Prostate gland (tissue), 2 donors: ENCODE measurements around the gene PASK. TPM values are rescaled to one million over a fixed set of nuclear protein-coding genes. Genes with fewer than 3 reads are reported as not detected.

Source experiments
- DNase-seq: peaks from one replicate; pipeline ENCODE4 v3.0.0-alpha.2; 2019; ENCODE audit warnings: low spot score
- H3K27ac ChIP-seq, 2 donors: fragments of 200-600 bp; sonication (generic); 2 replicates each; pipeline ENCODE4 v1.5.1; 2017 to 2019
- H3K27me3 ChIP-seq: fragments of 200-600 bp; sonication (generic); replicated peaks from 2 replicates; pipeline ENCODE4 v1.5.1; 2019; ENCODE audit not compliant: insufficient read depth
- H3K36me3 ChIP-seq, 2 donors: fragments of 200-600 bp; sonication (generic); 1 replicate in 1 of 2; 2 replicates in 1 of 2; pipeline versions ENCODE4 v1.5.1 to v1.8.1; 2017 to 2019
- H3K4me1 ChIP-seq: fragments of 200-600 bp; sonication (generic); replicated peaks from 2 replicates; pipeline ENCODE4 v1.5.1; 2019
- H3K4me3 ChIP-seq, 2 donors: fragments of 200-600 bp; sonication (generic); 2 replicates each; pipeline ENCODE4 v1.5.1; 2017 to 2019
- H3K9me3 ChIP-seq: fragments of 200-600 bp; sonication (generic); 2 replicates; pipeline ENCODE4 v1.5.1; 2017
- CTCF ChIP-seq, 4 experiments: fragments of 200-600 bp in 2 of 4; fragments of 450-650 bp in 2 of 4; sonication (generic) in 2 of 4; IDR thresholded peaks; 1 replicate in 3 of 4; 2 replicates in 1 of 4; pipeline ENCODE4 v1.5.1; 2016 to 2019; ENCODE audit warnings: antibody characterized with exemption in 4 of 4, mild to moderate bottlenecking in 2 of 4, moderate library complexity in 2 of 4
- POLR2A ChIP-seq: fragments of 450-650 bp; IDR thresholded peaks from one replicate; pipeline ENCODE4 v1.6.1; 2016; ENCODE audit warnings: antibody characterized with exemption, mild to moderate bottlenecking
- POLR2AphosphoS5 ChIP-seq: sonication (generic); formaldehyde crosslinking; IDR thresholded peaks from one replicate; pipeline ENCODE4 v1.6.1; 2017; ENCODE audit warnings: antibody characterized with exemption
- WGBS: methylation state at CpG from one replicate; pipeline ENCODE4 v1.1.5; 2018; 5-methylcytosine and 5-hydroxymethylcytosine counted together
- intact Hi-C: fragments of 100-400 bp; cut with DNase I; formaldehyde crosslinking; loops from one replicate; pipeline ENCODE4 v1.14.2; 2022
- total RNA-seq, 2 donors: library from RNA; depleted of rRNA; stranded (reverse); fragments of >200 nt; gene quantifications; one replicate each; pipeline ENCODE4 v1.1.0, GENCODE V29; 2016

The PASK gene
- total RNA-seq, 2 donors from 2014 or later = 49.2 to 200 TPM

GRCh38 chr2:241091734-241092445, 57.4 kb downstream of the PASK start:
- peaks cover 24% of the 10 kb centered on the region for H3K4me1 ChIP-seq
- 87% methylated on average over 22 of the region's 22 CpGs for WGBS
- no peak overlapping the region for H3K4me3 ChIP-seq
- no peaks in the 10 kb centered on the region for H3K27me3 ChIP-seq
- peak overlapping the region; percentile 77 to 86 for H3K27ac ChIP-seq
- DNase-seq = no peak
- H3K36me3 ChIP-seq = peaks cover 6 to 10% of the 10 kb centered on the region in 2 donors
- TF ChIP-seq POLR2A = no peak
- no peak for TF ChIP-seq POLR2AphosphoS5
- TF ChIP-seq CTCF (IDR thresholded peaks at IDR 0.05) = no peak
- H3K9me3 ChIP-seq = no peaks in the 10 kb centered on the region
- intact Hi-C loops = no loop called here

GRCh38 chr2:241091201-241091600, 58.1 kb downstream of the PASK start:
- intact Hi-C loops = no loop called here

GRCh38 chr2:241088791-241089732, 60.2 kb downstream of the PASK start:
- 85% methylated on average over 20 of the region's 20 CpGs for WGBS

More at GRCh38 chr2:241091201-241091600, 58.1 kb downstream of the PASK start:
- no peak for DNase-seq
- WGBS = 83% methylated on average over 10 of the region's 10 CpGs
- Histone ChIP-seq H3K27me3 (no peaks in the 10 kb centered on the region), H3K27ac (peak overlapping the region; percentile 77 to 86), H3K4me3 (no peak overlapping the region), H3K36me3 (peaks cover 6% of the 10 kb centered on the region in 2 donors), H3K4me1 (peaks cover 24% of the 10 kb centered on the region), H3K9me3 (no peaks in the 10 kb centered on the region)
- TF ChIP-seq POLR2AphosphoS5 (no peak), CTCF (IDR thresholded peaks at IDR 0.05) (no peak), POLR2A (no peak)

GRCh38 chr2:241088376-241088775, 60.9 kb downstream of the PASK start:
- Histone ChIP-seq H3K27me3 (no peaks in the 10 kb centered on the region), H3K36me3 (peaks cover 0 to 6% of the 10 kb centered on the region in 2 donors), H3K4me1 (peaks cover 12% of the 10 kb centered on the region), H3K27ac (peak overlapping the region in 1 of 2 donors; percentile 51), H3K4me3 (no peak overlapping the region), H3K9me3 (no peaks in the 10 kb centered on the region)
- intact Hi-C loops = no loop called here
- TF ChIP-seq CTCF (IDR thresholded peaks at IDR 0.05) (no peak), POLR2A (no peak), POLR2AphosphoS5 (no peak)
- WGBS = 83% methylated on average over 8 of the region's 8 CpGs
- DNase-seq = no peak

More at GRCh38 chr2:241088791-241089732, 60.2 kb downstream of the PASK start:
- TF ChIP-seq POLR2AphosphoS5 = no peak
- no peak for TF ChIP-seq CTCF (IDR thresholded peaks at IDR 0.05)
- no peak for TF ChIP-seq POLR2A
- peaks cover 16% of the 10 kb centered on the region for H3K4me1 ChIP-seq
- no peaks in the 10 kb centered on the region for H3K27me3 ChIP-seq
- peaks cover 0 to 6% of the 10 kb centered on the region in 2 donors for H3K36me3 ChIP-seq
- intact Hi-C loops = no loop called here
- DNase-seq = no peak
- peak overlapping the region in 1 of 2 donors; percentile 51 for H3K27ac ChIP-seq
- no peak overlapping the region for H3K4me3 ChIP-seq
- H3K9me3 ChIP-seq = no peaks in the 10 kb centered on the region
